C4-2B (cell line): ENCODE data around the gene NACC2.

ENCODE experiments used
- ZFX ChIP-seq: fragments of 450-650 bp; IDR thresholded peaks from 2 replicates; pipeline ENCODE4 v1.6.1; 2017
- TF ChIP-seq, protein P1 (sequence below): fragments of 450-650 bp; conservative IDR thresholded peaks from 2 replicates; pipeline ENCODE4 v1.5.1; 2017; ENCODE audit warnings: mild to moderate bottlenecking

- TF ChIP-seq, protein P1, sequence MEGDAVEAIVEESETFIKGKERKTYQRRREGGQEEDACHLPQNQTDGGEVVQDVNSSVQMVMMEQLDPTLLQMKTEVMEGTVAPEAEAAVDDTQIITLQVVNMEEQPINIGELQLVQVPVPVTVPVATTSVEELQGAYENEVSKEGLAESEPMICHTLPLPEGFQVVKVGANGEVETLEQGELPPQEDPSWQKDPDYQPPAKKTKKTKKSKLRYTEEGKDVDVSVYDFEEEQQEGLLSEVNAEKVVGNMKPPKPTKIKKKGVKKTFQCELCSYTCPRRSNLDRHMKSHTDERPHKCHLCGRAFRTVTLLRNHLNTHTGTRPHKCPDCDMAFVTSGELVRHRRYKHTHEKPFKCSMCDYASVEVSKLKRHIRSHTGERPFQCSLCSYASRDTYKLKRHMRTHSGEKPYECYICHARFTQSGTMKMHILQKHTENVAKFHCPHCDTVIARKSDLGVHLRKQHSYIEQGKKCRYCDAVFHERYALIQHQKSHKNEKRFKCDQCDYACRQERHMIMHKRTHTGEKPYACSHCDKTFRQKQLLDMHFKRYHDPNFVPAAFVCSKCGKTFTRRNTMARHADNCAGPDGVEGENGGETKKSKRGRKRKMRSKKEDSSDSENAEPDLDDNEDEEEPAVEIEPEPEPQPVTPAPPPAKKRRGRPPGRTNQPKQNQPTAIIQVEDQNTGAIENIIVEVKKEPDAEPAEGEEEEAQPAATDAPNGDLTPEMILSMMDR = no peak
- no peak for TF ChIP-seq ZFX
Measured at GRCh38 chr9:136036050-136036449, 59.0 kb downstream of the NACC2 start.
